Fibroblast of lung (primary cell): ENCODE measurements around the gene CARS2. TPM values are rescaled to one million over a fixed set of nuclear protein-coding genes. Genes with fewer than 3 reads are reported as not detected.

ENCODE experiments used
- DNase-seq, 2 donors: peaks; one replicate each; pipeline versions ENCODE4 v3.0.0 to v3.0.0-alpha.2; 2010; ENCODE audit warnings: low read depth in 2 of 2
- H2AFZ ChIP-seq: 2 replicates; pipeline ENCODE4 v1.5.1; 2012; ENCODE audit warnings: low read length, control low read depth, inconsistent platforms
- H3K27ac ChIP-seq: 2 replicates; pipeline ENCODE4 v1.5.1; 2011; ENCODE audit warnings: low read length, control low read depth; ENCODE audit not compliant: insufficient read depth
- H3K27me3 ChIP-seq: 2 replicates; pipeline ENCODE4 v1.5.1; 2011; ENCODE audit warnings: mild to moderate bottlenecking, low read length; ENCODE audit not compliant: control insufficient read depth, insufficient read depth
- H3K36me3 ChIP-seq: 2 replicates; pipeline ENCODE4 v1.5.1; 2011; ENCODE audit warnings: low read length; ENCODE audit not compliant: control insufficient read depth, insufficient read depth
- H3K4me1 ChIP-seq: 2 replicates; pipeline ENCODE4 v1.5.1; 2011; ENCODE audit warnings: low read length; ENCODE audit not compliant: control insufficient read depth, insufficient read depth; ENCODE audit errors: extremely low read depth
- H3K4me2 ChIP-seq: 2 replicates; pipeline ENCODE4 v1.5.1; 2011; ENCODE audit warnings: low read length, control low read depth; ENCODE audit not compliant: insufficient read depth; ENCODE audit errors: extremely low read depth
- H3K4me3 ChIP-seq, 4 experiments: fragments of 200-600 bp in 1 of 4; sonication (generic) in 1 of 4; replicated peaks in 1 of 4; 2 replicates each; pipeline ENCODE4 v1.5.1; 2011 to 2016; ENCODE audit warnings: low read length in 4 of 4, low read depth in 3 of 4, mild to moderate bottlenecking in 3 of 4, control low read depth in 2 of 4, inconsistent platforms in 1 of 4, mixed read lengths in 1 of 4; ENCODE audit not compliant: insufficient read depth in 1 of 4; ENCODE audit errors: control extremely low read depth in 1 of 4
- H3K79me2 ChIP-seq: 2 replicates; pipeline ENCODE4 v1.5.1; 2012; ENCODE audit warnings: mild to moderate bottlenecking, low read length, inconsistent platforms; ENCODE audit not compliant: control insufficient read depth, insufficient read depth
- H3K9ac ChIP-seq: 2 replicates; pipeline ENCODE4 v1.5.1; 2011; ENCODE audit warnings: mild to moderate bottlenecking, low read length, control low read depth; ENCODE audit not compliant: insufficient read depth
- H3K9me3 ChIP-seq: 2 replicates; pipeline ENCODE4 v1.5.1; 2012; ENCODE audit warnings: low read depth, low read length; ENCODE audit not compliant: control insufficient read depth, insufficient read depth
- H4K20me1 ChIP-seq: 2 replicates; pipeline ENCODE4 v1.5.1; 2011; ENCODE audit warnings: low read length; ENCODE audit not compliant: control insufficient read depth, insufficient read depth; ENCODE audit errors: extremely low read depth
- CTCF ChIP-seq, 2 donors: IDR thresholded peaks in 1 of 2; conservative IDR thresholded peaks in 1 of 2; 1 replicate in 1 of 2; 2 replicates in 1 of 2; pipeline ENCODE4 v1.5.1; 2011 to 2012; ENCODE audit warnings: low read length in 2 of 2, control low read depth in 1 of 2, inconsistent platforms in 1 of 2, low read depth in 1 of 2, mild to moderate bottlenecking in 1 of 2
- EZH2 ChIP-seq: IDR thresholded peaks from 2 replicates; pipeline ENCODE4 v1.5.1; 2012; ENCODE audit warnings: low read length, control low read depth, mild to moderate bottlenecking; ENCODE audit errors: missing control alignments
- polyA plus RNA-seq, 2 donors: library from polyadenylated mRNA; depleted of rRNA in 1 of 2; stranded (reverse) in 1 of 2; unstranded in 1 of 2; fragments of >200 nt; gene quantifications; 2 replicates each; pipeline ENCODE4 v1.2.1, GENCODE V29; 2011 to 2012; ENCODE audit warnings: missing spikeins in 1 of 2
- total RNA-seq: library from RNA; depleted of rRNA; stranded (reverse); fragments of >200 nt; gene quantifications from 2 replicates; pipeline ENCODE4 v1.2.1, GENCODE V29; 2014

Gene CARS2
- total and polyA plus RNA-seq, 2 donors (not counting 1 experiment from before 2014, with no cell fraction given) = 64.7 to 127 TPM

GRCh38 chr13:110712081-110712848 lies 6.3 kb upstream of the CARS2 start:
- H3K4me1 ChIP-seq = peaks cover 3% of the 10 kb centered on the region
- peak overlapping the region; percentile 100 for H3K9ac ChIP-seq
- H3K27ac ChIP-seq = peak overlapping the region; percentile 100
- no peaks in the 10 kb centered on the region for H3K36me3 ChIP-seq
- H3K79me2 ChIP-seq = peaks cover 23% of the 10 kb centered on the region
- peak; percentile 79 to 80 for DNase-seq
- no peaks in the 10 kb centered on the region for H4K20me1 ChIP-seq
- H3K4me2 ChIP-seq = peak overlapping the region; percentile 99
- H2AFZ ChIP-seq = peak overlapping the region; percentile 77
- no peak for TF ChIP-seq EZH2
- no peak for TF ChIP-seq CTCF (conservative IDR thresholded peaks at IDR 0.05 in 1 of 2, IDR thresholded peaks at IDR 0.05 in 1 of 2; ENCODE audit: low read depth in 1 of 2, low read length in 2 of 2)
- no peaks in the 10 kb centered on the region for H3K27me3 ChIP-seq
- H3K4me3 ChIP-seq = peak overlapping the region; percentile 84 to 96 (median 91)
- H3K9me3 ChIP-seq = no peaks in the 10 kb centered on the region

- Histone ChIP-seq H3K27me3 (no peaks in the 10 kb centered on the region), H3K4me1 (peaks cover 28% of the 10 kb centered on the region), H2AFZ (peak overlapping the region; percentile 69), H4K20me1 (no peaks in the 10 kb centered on the region), H3K27ac (peak overlapping the region; percentile 42), H3K9me3 (no peaks in the 10 kb centered on the region), H3K79me2 (peaks cover 16% of the 10 kb centered on the region), H3K9ac (peak overlapping the region; percentile 21), H3K4me3 (peak overlapping the region; percentile 28 to 77 (median 52)), H3K36me3 (no peaks in the 10 kb centered on the region), H3K4me2 (peak overlapping the region; percentile 64)
- no peak for TF ChIP-seq CTCF (conservative IDR thresholded peaks at IDR 0.05 in 1 of 2, IDR thresholded peaks at IDR 0.05 in 1 of 2; ENCODE audit: low read depth in 1 of 2, low read length in 2 of 2)
- TF ChIP-seq EZH2 = no peak
- no peak for DNase-seq
Measured at GRCh38 chr13:110706570-110707372, 855 bp upstream of the CARS2 start.

- peak overlapping the region; percentile 47 to 93 (median 67) for H3K4me3 ChIP-seq
- H3K9me3 ChIP-seq = no peaks in the 10 kb centered on the region
- no peak overlapping the region for H2AFZ ChIP-seq
- H3K4me1 ChIP-seq = peaks cover 25% of the 10 kb centered on the region
- H3K36me3 ChIP-seq = peaks cover 2% of the 10 kb centered on the region
- DNase-seq = peak; percentile 5 to 13
- H4K20me1 ChIP-seq = no peaks in the 10 kb centered on the region
- peak overlapping the region; percentile 93 for H3K27ac ChIP-seq
- no peaks in the 10 kb centered on the region for H3K27me3 ChIP-seq
- peaks cover 22% of the 10 kb centered on the region for H3K79me2 ChIP-seq
- peak overlapping the region; percentile 75 for H3K9ac ChIP-seq
- H3K4me2 ChIP-seq = peak overlapping the region; percentile 97
- TF ChIP-seq CTCF (conservative IDR thresholded peaks at IDR 0.05 in 1 of 2, IDR thresholded peaks at IDR 0.05 in 1 of 2; ENCODE audit: low read depth in 1 of 2, low read length in 2 of 2) (no peak), EZH2 (no peak)
Measured at GRCh38 chr13:110705356-110705825, 525 bp downstream of the CARS2 start.
